Esophagus muscularis mucosa (tissue), 4 donors: ENCODE results near the gene PTPRN2.

ENCODE experiments used
- EP300 ChIP-seq: sonication (generic); formaldehyde crosslinking; IDR thresholded peaks from one replicate; pipeline ENCODE4 v1.6.1; 2017; ENCODE audit warnings: antibody characterized with exemption
- POLR2A ChIP-seq: fragments of 450-650 bp; IDR thresholded peaks from one replicate; pipeline ENCODE4 v1.6.1; 2017; ENCODE audit warnings: antibody characterized with exemption, moderate library complexity, mild to moderate bottlenecking, low read depth
- POLR2AphosphoS5 ChIP-seq, 2 donors: sonication (generic); formaldehyde crosslinking; IDR thresholded peaks; one replicate each; pipeline ENCODE4 v1.6.1; 2017; ENCODE audit warnings: antibody characterized with exemption in 2 of 2
- TF ChIP-seq, protein P1 (sequence below), 3 experiments: fragments of 200-600 bp in 2 of 3; fragments of 450-650 bp in 1 of 3; sonication (generic) in 2 of 3; IDR thresholded peaks; one replicate each; pipeline ENCODE4 v1.5.1; 2017 to 2019; ENCODE audit warnings: antibody characterized with exemption in 3 of 3, mild to moderate bottlenecking in 2 of 3, moderate library complexity in 1 of 3

DNA sequence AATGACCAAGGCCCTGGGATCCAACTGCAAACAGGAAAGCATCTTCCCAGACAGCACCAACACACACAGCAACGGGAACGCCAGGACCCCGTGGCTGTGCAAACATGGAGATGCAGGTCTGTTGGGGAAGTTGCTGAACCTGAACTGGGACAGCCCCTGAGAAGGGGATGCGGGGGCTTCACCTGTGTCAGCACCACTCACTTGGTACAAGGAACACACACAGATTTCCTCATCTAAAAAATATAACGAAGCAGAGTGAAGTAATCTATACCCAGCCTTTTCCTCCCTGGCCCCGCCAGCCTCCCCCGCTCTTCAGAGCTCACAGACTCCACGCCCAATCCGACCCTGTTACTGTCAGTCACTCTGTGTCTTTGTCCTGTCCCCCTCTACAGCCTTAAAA lies 93.0 kb downstream of the PTPRN2 start:
- TF ChIP-seq POLR2A = no peak
- TF ChIP-seq, protein P1, sequence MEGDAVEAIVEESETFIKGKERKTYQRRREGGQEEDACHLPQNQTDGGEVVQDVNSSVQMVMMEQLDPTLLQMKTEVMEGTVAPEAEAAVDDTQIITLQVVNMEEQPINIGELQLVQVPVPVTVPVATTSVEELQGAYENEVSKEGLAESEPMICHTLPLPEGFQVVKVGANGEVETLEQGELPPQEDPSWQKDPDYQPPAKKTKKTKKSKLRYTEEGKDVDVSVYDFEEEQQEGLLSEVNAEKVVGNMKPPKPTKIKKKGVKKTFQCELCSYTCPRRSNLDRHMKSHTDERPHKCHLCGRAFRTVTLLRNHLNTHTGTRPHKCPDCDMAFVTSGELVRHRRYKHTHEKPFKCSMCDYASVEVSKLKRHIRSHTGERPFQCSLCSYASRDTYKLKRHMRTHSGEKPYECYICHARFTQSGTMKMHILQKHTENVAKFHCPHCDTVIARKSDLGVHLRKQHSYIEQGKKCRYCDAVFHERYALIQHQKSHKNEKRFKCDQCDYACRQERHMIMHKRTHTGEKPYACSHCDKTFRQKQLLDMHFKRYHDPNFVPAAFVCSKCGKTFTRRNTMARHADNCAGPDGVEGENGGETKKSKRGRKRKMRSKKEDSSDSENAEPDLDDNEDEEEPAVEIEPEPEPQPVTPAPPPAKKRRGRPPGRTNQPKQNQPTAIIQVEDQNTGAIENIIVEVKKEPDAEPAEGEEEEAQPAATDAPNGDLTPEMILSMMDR (IDR thresholded peaks at IDR 0.05) = no peak
- no peak for TF ChIP-seq POLR2AphosphoS5 (IDR thresholded peaks at IDR 0.05)
- no peak for TF ChIP-seq EP300
